COLO829 (cell line): ENCODE data around the gene SLC18A3.

Experiments
- DNase-seq: peaks from one replicate; pipeline ENCODE4 v3.0.0; 2012; ENCODE audit warnings: low spot score

The SLC18A3 gene

DNA sequence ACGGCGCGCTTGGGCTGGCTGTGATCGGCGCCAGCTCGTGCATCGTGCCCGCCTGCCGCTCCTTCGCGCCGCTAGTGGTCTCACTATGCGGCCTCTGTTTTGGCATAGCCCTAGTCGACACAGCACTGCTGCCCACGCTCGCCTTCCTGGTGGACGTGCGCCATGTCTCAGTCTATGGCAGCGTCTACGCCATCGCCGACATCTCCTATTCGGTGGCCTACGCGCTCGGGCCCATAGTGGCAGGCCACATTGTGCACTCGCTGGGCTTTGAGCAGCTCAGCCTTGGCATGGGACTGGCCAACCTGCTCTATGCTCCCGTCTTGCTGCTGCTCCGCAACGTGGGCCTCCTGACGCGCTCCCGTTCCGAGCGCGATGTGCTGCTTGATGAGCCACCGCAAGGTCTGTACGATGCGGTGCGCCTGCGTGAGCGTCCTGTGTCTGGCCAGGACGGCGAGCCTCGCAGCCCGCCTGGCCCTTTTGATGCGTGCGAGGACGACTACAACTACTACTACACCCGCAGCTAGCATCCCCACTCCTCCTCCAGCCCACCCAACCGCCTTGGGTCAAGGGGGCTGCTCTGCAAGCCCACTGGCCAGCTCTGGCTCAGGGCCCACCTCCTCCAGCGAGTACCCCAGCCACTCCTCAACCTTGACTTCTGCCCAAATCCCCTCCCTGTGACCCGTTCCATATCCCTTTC is 1.9 kb downstream of the SLC18A3 start:
- no peak for DNase-seq

DNA sequence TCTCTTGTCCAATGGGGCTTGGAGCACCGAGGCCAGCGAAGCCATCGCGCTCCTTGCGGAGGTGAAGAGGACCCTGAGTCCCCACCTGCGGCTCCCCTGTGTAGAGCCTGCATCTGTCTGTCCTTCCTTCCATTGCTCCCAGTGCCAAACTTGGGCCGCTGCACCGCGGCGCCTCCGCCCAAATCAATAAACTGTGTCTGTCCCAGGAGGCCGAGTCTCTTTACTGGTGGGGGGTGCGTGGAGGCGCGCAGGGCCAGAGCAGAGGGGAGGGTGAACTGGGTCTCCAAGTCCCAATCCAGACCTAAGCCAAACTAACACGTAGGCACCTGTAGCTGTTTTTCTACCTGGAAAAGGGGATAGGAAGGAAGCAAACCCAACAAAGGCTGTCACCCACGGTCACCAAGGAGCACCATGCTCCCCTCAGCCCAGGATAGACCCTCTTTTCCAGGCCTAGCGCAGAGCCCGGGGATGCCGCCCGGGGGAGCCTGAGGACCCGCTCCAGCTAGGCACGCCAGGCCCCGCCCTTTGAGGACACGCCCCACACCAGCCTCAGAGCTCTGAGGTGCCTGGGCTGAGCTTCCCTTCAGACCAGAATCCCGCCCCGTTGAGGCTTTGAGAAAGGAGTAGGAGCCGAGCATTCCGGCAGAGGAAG is 2.5 kb downstream of the SLC18A3 start:
- no peak for DNase-seq

DNA sequence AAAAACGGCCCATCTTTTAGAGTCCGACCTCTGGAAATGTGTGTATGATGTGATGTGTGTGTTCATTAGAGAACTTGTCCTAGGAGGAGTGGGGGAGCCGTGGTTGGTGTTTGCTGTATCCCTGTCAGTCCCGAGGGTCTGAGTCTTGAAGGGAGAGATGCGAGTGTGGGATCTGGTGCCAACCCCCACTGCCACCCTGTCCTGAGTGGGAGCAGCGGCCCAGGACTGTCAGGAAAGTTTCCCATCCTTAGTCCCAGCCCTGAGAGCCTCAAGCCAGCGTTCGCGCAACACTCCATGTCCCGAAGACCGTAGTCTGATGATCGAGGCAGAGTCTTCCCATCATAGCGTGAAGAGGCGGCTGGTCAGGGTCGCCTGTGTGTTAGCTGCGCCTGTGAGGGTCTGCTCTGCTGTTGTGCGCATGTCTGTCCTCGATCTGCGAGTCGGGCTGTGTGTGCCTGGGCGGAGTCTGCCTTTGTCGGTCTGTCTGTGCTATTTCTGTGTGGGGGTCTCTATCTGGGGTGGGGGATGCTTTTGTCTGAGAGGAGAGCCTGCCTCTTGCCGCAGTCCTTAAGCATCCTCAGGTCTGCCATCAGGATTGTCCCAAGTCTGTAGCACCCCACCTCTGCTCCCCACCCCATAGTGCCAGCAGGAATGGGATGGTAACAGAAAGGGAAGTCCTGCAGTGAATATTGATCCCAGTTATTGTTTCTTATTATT is 3.2 kb downstream of the SLC18A3 start:
- DNase-seq = no peak

DNA sequence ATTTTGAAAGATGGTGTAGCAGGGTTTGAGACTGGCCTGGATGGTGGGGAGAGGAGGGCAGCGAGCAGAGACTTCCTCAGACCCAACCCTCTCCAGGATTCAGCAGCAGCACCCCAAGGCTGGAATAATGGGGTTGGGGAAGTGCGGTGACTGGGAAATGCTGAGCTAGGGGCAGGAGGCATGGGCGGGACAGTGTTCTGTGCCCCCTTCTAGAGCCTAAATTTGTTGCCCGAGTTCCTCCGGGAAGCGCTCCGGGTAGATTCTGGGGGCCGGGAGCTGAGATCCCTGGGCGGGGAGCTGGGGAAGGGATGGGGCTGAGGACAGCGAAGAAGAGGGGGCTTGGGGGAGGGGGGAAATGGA is 3.8 kb downstream of the SLC18A3 start, which contains the start of gene CHAT:
CHAT (plus strand) TSS at position 156 of the 360 bp plus-strand sequence; CDS start at position 309, 153 bp downstream.
- no peak for DNase-seq

DNA sequence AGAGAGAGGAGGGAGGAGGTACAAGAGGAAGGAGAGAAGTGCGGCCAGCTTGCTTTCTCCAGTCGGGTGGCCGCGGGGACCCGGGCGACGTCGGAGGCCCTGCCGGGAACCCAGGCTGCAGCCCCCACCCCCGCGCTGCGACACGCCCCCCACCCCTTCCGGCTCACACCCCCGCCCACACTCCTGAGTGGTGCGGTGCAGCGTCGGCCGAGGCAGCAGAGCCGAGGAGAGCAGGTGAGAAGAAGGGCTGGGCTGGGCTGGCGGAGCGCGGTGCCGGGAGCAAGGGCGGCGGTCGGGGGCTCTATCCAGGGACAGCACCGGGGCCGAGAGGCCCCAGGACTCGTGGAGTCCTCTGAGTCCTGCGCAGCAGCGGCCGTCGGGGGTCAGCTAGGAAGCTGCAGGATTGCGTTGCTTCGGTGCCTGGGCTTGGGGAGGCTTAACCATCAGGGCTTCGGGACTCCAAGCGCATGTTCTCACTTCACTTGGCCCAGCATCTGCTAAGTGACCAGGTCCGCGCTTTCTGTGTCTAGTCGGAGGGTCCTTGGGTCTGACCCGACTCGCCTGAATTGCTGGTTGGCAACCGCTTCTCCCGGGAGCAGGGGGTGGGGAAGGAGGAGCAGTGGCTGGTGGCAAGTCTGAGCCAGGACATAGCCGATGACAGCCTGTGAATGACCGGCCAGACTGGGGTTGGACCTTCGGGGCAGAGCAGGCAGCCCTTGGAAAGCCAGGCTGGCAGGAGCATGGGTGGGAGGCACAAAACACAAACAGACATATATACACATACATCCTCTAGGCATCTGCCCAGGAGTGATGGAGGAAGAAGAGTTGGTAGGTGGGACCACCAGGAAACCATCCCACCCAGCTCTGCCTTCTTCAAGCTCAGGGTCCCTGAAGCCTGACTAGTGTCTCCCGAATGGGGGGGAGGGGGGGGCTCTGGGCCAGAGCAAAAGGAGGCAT is 4.4 kb downstream of the SLC18A3 start:
- no peak for DNase-seq

DNA sequence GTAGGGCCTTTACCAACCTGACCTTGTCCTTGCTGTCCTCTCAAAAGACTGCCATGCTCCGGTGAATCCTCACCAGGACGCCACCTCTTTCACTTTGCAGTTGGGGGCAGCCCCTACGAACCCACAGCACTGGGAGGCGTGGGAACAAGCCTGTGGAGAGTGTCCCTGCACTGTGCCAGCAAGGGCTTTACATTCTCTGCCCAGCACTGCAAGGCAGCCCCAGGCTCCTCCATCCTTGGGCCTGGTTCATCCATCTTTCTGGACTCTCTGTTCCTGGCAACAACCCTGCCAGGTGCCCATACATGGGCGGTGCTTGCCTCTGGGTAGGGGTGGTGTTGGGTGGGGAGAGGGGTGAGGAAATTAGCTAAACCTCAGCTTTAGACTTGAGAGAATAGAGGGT is 5.1 kb downstream of the SLC18A3 start:
- no peak for DNase-seq

DNA sequence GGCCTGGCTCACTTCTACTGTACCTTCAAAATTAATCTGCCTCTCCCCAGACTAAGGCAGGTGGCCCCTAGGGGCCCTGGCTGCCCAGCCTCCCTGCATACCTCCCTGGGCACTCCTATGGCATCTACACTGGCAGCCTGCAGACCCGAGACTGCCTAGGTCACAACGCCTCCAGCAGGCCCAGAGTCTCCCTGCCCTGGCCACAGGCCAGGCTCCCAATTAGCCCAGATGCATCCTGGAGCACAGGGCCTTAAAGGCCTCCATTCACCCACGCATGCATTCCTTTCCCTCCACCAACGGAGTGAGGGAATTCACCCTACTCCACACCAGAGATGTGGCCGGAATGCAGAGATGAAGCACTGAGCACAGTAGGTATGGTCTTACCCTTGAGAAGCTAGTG is 5.6 kb downstream of the SLC18A3 start:
- no peak for DNase-seq

DNA sequence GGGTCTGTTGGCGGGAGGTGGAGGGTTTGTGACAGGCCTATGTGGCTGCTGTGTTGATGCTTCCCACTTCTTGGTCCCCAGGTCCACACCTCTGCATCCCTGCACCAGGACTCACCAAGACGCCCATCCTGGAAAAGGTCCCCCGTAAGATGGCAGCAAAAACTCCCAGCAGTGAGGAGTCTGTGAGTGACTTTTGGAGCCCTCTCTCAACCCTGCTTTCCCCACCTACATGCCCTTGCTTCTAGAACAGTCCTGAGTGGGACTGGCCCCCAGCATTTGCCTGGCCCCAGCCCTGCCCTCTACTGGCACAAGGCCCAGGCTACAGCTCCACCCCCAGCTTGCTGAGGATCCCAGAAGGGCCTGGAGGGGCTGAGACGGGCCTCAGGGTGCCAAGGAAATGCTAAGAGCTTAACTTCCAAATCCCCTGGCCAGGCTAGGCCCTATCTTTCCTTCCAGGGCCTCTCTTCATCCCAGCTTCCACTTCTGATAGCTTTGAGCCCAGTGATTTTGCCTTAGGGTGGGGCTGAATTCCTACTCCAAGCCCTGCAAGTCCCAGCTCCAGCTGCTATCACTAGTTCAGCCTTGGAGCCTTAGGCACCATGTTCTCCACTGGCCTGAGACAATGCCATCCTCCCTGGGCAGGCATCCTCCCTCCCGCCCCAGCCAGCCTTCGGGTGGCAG is 6.5 kb downstream of the SLC18A3 start:
- DNase-seq = no peak

DNA sequence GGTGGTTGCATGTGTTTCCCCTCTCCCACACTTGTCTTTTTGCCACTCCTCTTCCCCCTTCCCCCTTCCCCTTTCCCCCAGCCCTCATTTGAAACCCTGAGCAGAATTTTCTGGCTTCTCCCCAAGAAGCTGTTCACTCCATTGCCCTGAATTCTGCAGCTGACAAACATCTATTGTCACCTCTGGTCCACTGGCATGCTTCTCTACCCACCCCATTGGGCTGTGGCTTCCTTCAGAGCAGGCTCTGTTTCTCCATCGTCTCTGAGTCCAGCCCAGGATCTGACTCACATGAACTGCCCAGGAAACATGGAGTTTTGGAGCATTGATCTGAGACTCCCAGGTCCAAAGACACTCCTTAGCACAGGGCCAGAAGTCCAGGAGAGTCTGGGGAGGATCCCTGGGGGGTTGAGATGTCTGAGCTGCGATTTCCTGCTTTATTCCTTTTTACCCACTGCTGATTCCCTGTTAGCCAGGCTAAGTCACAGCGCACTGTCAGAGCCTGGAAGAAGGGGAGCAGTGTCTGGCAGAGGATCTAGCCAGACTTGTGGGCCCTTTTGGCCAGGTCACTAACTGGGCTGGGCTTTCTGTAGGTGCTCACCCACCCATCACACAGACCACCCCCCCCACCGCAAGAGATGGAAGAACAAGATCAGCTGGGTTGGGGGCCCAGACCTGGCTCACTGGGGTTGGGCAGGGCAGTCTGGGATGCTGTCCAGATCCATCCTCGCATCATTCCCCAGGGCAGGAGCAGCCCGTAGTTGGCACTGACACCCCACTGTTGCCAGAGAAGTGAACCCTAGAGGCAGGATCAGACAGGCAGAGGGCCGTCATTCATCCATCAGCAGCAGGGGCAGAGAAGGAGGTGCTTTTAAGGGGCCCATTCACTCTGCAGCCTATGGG is 7.3 kb downstream of the SLC18A3 start:
- DNase-seq = no peak

DNA sequence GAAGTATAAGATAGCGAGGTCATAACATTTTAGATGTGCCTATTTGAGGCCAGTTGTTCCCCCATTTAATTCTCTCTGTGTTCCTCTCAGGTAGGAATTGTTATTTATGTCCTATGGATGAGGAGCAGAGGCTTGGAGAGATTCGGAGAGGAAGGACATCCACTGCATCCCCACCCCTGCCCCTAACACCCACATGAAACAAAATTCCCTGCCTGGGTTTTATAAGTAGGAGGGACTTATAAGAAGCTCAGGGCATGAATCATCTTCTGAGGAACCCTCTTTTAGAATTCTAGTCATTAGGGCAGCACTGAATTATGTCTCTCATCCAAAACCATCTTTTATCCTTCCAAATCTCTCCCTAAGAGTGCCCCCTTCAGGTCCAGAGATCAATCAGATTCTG is 8.7 kb downstream of the SLC18A3 start:
- no peak for DNase-seq

DNA sequence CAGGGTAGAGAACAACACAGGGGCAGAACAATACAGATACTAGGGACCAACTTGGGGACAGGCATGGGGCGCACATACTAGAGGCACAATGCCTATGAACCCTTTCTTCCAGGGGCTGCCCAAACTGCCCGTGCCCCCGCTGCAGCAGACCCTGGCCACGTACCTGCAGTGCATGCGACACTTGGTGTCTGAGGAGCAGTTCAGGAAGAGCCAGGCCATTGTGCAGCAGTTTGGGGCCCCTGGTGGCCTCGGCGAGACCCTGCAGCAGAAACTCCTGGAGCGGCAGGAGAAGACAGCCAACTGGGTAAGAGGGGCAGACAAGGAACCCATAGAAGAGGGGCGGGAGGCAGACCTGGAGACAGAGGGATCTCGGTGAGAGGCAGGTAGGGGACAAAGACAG is 9.5 kb downstream of the SLC18A3 start:
- DNase-seq = no peak

DNA sequence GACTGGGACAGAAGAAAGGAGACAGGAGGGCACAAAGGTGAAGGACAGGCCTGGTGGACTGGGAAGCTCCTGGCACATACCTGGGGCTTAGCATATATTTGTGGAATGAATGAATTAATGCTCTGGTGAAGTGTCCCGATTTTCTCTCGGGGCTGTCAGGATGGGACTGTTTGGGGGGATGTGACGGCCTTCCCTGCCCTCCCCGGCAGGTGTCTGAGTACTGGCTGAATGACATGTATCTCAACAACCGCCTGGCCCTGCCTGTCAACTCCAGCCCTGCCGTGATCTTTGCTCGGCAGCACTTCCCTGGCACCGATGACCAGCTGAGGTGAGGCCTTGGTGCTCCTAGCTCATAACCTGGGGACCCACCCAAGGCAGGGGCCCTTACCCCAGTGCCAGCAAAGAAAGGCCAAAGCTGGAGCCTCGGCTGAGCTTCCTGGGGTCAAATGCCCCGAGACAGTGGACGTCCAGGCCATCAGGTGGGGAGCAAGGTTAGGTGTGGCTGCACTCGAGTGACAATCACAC is 10.2 kb downstream of the SLC18A3 start:
- no peak for DNase-seq

DNA sequence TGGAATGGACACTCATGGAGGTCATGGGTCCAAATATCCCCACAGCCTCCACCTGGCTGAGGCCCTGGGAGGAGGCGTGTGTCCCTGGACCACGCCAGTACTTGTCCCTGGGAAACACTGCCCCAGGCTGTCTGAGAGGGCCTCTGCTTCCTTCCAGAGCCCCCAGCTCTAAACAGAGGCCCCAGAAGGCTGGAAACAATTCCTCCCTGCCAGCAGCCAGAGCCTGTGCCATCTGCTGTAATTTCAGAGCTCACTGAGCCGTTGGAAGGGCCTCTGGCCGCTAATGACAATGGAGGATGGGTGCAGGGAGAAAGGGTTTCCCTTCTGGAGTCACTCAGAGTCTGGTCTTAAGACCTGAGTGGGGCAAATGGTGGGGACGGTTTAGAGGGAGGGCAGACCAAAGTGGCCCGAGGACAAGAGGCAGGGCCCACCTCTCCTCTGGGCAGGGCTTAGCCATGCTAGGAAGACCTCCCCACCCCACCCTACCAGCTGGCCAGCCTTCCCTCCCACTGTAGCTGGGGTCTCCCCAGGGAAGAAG is 10.8 kb downstream of the SLC18A3 start:
- no peak for DNase-seq

DNA sequence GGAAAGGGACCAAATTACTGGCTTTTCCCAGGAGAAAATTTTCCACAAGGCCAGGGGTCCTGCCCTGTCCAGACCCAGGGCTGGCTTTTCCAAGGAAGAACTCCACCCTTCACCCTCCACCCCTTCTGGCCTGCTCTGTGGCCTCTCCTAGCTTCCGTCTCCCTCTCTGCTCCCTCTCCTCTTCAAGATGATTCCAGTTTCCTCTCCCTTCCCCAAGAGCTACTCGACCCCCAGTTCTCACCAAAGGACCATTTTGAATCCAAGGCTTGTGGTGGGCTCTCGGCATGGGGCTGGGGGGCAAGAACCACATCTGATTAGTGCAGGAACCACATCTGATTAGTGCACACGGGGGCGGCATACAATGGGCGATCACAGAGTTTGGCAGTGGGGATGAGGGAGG is 11.5 kb downstream of the SLC18A3 start:
- no peak for DNase-seq

DNA sequence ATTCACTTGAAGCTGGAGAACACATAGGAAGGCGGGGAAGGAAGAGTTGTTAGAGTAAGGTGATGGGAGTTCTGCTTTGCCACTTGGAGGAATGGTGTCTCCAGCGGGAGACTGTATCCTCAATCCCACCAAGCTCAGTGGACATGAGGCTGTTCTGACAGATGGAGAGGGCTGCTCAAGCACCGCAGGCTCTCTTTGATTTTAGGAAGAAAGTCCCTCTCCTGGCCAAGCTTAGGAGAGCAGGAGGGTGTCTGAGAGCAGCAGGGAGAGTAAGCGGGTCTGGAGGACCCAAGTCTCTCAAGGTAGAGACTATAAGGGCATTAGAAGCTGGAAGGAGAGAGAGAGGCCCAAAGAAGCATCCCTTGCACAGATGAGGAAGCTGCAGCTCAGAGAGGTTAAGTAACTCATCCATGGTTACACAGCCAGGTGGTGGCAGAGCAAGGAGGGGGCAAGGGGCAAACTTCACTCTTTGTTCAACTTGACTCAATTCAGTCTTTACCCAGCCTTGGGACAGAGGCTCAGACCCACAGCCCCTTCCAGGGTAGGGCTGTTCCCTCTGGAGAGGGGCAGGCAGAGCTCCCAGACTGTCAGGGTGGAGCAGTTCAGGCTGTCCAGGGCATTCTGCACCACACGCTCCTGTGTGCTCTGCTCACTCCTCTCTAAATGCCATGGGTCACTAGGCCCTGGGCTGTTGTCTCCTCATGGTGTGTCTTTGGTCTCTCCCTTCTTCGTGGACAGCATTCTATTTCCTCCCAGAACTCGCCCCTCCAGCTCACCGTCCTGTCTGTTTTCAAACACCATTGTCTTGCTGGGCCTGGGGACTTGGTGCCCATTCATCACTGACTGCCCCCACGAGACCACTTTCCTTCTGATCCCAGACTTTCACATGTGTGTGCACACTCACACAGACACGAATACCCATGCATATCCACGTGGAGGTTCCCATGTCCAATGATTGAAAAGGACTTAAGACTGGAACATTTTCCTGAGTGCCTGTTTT is 12.6 kb downstream of the SLC18A3 start:
- no peak for DNase-seq

DNA sequence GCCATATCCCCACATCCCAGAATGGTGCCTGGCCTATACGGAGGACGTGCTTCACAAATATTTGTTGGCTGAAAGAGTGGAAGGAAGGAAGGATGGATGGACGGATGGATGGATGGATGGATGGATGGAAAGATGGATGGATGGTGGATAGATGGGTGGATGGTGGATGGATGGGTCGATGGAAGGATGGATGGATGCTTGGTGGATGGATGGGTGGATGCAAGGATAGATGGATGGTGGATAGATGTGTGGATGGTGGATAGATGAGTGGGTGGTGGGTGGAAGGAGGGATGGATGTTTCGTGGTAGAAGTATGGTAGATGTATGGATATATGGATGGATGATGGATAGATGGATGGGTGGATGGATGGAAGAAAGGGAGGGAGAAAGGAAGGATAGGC is 14.5 kb downstream of the SLC18A3 start:
- DNase-seq = no peak

DNA sequence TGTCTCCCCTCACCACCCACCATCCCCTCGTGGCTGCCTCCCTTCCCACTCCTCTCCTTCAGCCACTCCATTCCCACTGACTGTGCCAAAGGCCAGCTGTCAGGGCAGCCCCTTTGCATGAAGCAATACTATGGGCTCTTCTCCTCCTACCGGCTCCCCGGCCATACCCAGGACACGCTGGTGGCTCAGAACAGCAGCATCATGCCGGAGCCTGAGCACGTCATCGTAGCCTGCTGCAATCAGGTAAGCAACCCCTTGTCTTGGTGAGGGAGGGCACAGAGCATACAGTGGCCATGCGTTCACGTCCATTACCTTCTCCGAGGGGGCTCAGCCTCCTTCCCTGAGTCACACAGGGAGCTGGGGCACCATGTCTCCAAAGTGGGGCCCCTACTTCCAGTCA is 15.3 kb downstream of the SLC18A3 start:
- no peak for DNase-seq

DNA sequence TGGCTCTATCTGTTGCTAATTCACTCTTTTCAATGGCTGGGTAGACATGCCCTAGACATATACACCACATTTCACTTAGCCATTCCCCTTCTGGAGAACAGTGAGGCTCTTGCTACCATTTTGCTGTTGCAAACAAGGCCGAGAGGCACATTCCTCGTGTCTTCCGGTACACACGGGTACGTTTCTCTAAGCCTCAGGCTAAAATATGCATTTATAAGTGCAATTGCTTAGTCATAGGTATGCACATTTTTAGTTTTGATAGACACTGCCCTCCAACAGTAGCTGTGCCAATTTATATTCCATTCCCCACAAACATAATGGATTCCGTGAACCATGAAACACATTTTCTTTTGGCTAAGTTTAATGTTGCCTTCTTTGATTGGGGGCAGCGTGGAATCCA is 16.9 kb downstream of the SLC18A3 start:
- DNase-seq = no peak
